Thoracic aorta (tissue), 2 donors: ENCODE measurements around the gene SLC44A5. TPM values are rescaled to one million over a fixed set of nuclear protein-coding genes. Genes with fewer than 3 reads are reported as not detected.

Source experiments
- ATAC-seq: fragments of 150-250 bp; one replicate; pipeline ENCODE4 v1.8.0; 2017; ENCODE audit warnings: low read depth; ENCODE audit not compliant: insufficient number of reproducible peaks, low FRiP score
- DNase-seq: peaks from one replicate; pipeline ENCODE4 v3.0.0-alpha.2; 2020; ENCODE audit warnings: low spot score
- H3K27ac ChIP-seq, 2 donors: fragments of 200-600 bp; sonication (generic); 1 replicate in 1 of 2; 2 replicates in 1 of 2; pipeline ENCODE4 v1.5.1; 2016; ENCODE audit warnings: mild to moderate bottlenecking in 2 of 2, moderate library complexity in 2 of 2
- H3K27me3 ChIP-seq: fragments of 200-600 bp; sonication (generic); replicated peaks from 2 replicates; pipeline ENCODE4 v1.6.0; 2016; ENCODE audit warnings: mild to moderate bottlenecking; ENCODE audit not compliant: insufficient read depth
- H3K36me3 ChIP-seq: fragments of 200-600 bp; sonication (generic); one replicate; pipeline ENCODE4 v1.5.1; 2016
- H3K4me1 ChIP-seq, 2 donors: fragments of 200-600 bp; sonication (generic); 1 replicate in 1 of 2; 2 replicates in 1 of 2; pipeline versions ENCODE4 v1.5.1 to v1.6.0; 2016; ENCODE audit warnings: low read depth in 2 of 2, mild to moderate bottlenecking in 1 of 2; ENCODE audit not compliant: control insufficient read depth in 1 of 2
- H3K4me3 ChIP-seq: fragments of 200-600 bp; sonication (generic); 2 replicates; pipeline ENCODE4 v1.5.1; 2016; ENCODE audit warnings: mild to moderate bottlenecking
- H3K9me3 ChIP-seq: fragments of 200-600 bp; sonication (generic); 2 replicates; pipeline ENCODE4 v1.5.1; 2016
- total RNA-seq, 2 donors: library from RNA; depleted of rRNA; stranded (reverse); fragments of >200 nt; gene quantifications; one replicate each; pipeline versions ENCODE4 v1.1.0 to v1.2.3, GENCODE V29; 2016
- TF ChIP-seq, protein P1 (sequence below): fragments of 200-600 bp; sonication (generic); IDR thresholded peaks from one replicate; pipeline ENCODE4 v1.5.1; 2019; ENCODE audit warnings: antibody characterized with exemption

The SLC44A5 gene
- total RNA-seq, 2 donors from 2014 or later = 0.28 to 0.68 TPM

DNA sequence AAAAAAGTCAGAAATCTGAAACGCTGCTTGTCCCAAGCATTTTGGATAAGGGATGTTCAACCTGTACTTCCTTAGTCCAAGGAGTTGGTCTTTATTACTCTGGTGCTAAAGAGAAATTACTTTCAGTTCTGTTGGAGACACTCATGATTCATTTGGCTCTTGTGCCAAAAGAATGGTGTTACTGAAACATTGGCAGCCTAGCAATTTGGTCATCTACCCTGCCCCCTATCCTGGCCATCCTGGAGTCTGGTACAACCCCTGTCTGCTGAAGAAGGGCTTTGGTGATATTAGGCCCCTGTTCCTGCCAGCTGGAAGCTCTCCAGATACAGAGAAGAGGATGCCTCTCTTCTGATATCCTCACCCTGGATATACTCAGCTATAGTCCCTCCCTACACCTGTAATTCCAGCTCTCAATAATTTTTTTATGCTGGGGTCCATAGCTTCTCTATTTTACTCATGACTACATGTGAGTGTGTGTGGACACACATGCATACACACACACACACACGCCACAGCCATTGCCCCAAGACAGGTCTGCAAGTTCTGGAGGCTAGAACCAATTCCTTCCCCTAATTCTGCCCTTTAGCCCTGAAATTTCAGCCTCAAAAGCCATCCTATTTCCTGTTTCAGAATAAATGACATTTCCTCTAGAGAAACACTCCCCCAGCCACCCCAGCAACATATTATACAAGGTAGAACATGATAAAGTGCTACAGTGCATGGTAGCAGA is 436.7 kb downstream of the SLC44A5 start:
- no peak overlapping the region for H3K27ac ChIP-seq
- TF ChIP-seq, protein P1, sequence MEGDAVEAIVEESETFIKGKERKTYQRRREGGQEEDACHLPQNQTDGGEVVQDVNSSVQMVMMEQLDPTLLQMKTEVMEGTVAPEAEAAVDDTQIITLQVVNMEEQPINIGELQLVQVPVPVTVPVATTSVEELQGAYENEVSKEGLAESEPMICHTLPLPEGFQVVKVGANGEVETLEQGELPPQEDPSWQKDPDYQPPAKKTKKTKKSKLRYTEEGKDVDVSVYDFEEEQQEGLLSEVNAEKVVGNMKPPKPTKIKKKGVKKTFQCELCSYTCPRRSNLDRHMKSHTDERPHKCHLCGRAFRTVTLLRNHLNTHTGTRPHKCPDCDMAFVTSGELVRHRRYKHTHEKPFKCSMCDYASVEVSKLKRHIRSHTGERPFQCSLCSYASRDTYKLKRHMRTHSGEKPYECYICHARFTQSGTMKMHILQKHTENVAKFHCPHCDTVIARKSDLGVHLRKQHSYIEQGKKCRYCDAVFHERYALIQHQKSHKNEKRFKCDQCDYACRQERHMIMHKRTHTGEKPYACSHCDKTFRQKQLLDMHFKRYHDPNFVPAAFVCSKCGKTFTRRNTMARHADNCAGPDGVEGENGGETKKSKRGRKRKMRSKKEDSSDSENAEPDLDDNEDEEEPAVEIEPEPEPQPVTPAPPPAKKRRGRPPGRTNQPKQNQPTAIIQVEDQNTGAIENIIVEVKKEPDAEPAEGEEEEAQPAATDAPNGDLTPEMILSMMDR = no peak

DNA sequence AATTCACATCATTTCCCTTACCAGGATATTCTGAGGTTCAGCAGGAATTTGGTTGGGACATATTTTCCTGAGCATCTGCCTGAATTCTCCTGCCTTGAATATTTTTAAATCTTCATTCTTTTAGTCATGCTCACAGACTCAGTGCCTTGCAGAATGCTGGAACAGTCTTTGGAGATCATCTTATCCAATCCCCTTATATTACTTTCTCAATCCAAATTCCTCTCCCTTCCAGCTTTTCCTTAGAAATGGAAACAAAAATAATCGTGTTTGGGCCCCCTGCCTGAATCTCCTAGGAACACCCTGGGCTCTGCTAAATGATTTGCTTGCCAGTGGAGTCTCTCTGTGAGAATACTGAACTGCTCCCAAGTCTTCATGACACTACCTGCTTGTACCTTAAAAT is 438.4 kb downstream of the SLC44A5 start:
- Histone ChIP-seq H3K27me3 (no peaks in the 10 kb centered on the region), H3K9me3 (no peaks in the 10 kb centered on the region), H3K4me3 (no peak overlapping the region), H3K27ac (no peak overlapping the region), H3K36me3 (no peaks in the 10 kb centered on the region), H3K4me1 (no peaks in the 10 kb centered on the region)
- TF ChIP-seq, protein P1 = no peak
- DNase-seq (no peak), ATAC-seq (no peak)

More for the DNA sequence above, 436.7 kb downstream of the SLC44A5 start:
- H3K4me3 ChIP-seq = no peak overlapping the region
- H3K36me3 ChIP-seq = no peaks in the 10 kb centered on the region
- no peaks in the 10 kb centered on the region for H3K4me1 ChIP-seq
- ATAC-seq (no peak), DNase-seq (no peak)
- no peaks in the 10 kb centered on the region for H3K9me3 ChIP-seq
- H3K27me3 ChIP-seq = no peaks in the 10 kb centered on the region

DNA sequence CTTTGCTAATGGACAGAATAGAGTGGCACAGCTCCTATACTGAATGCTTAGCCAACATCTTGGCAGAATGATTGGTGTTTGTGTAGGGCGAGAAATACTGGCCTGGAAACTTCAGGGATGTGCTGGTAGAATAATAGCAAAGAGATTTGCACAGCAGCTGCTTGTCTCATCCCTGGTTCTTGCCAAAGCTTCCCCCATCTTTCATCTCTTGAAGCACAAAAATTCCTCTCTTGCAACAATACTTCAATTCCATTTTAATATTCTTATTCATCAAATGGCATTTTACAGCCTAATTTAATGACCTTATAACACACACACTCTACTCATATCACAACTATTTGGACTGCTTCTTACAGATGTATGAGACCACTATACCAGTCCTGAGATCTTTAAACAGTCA is 439.0 kb downstream of the SLC44A5 start:
- TF ChIP-seq, protein P1 = no peak
- H3K9me3 ChIP-seq = no peaks in the 10 kb centered on the region
- DNase-seq (no peak), ATAC-seq (no peak)
- H3K4me1 ChIP-seq = no peaks in the 10 kb centered on the region
- H3K27ac ChIP-seq = no peak overlapping the region
- no peaks in the 10 kb centered on the region for H3K36me3 ChIP-seq
- H3K4me3 ChIP-seq = no peak overlapping the region
- H3K27me3 ChIP-seq = no peaks in the 10 kb centered on the region

DNA sequence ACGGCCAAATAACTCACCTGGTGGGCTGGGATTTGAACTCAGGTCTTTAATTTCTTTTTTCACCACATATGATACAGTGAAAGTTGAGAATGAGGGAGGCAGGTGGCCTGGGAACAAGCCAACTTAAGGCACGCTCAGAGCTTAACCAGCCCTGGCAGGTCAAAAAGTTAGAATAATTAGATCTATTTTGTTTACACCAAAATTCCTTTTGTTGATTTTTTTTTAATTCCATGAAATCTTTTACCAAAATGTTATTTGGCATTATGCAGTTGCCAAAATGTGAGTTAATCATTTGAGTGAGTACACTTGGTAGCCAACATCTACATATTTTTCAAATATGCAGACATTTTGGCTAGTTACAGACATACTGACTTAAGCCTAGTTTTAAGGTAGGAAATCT is 439.9 kb downstream of the SLC44A5 start:
- H3K4me3 ChIP-seq = no peak overlapping the region
- TF ChIP-seq, protein P1 = no peak
- H3K27ac ChIP-seq = no peak overlapping the region
- H3K27me3 ChIP-seq = no peaks in the 10 kb centered on the region
- ATAC-seq (no peak), DNase-seq (no peak)
- no peaks in the 10 kb centered on the region for H3K4me1 ChIP-seq
- H3K9me3 ChIP-seq = no peaks in the 10 kb centered on the region
- no peaks in the 10 kb centered on the region for H3K36me3 ChIP-seq

DNA sequence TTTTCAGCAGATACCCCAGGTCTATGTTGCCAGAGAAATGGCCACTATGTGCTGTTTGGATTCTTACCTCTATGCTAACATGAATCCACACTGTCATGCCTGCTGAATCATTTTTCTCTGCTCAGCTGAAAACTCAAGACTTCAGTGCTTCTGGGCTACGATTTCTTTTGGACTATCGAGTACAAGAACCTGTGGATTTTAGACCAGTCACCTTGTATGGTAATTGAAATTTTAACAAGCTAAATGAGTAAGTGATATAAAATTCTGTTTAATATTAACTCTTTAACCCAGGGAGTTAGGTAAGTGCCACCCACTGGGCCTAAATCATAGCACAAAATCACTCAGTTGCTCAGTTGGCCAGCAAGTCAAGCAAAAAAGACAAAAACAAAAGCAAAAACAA is 440.9 kb downstream of the SLC44A5 start:
- Histone ChIP-seq H3K4me1 (no peaks in the 10 kb centered on the region), H3K27ac (no peak overlapping the region), H3K36me3 (no peaks in the 10 kb centered on the region), H3K9me3 (no peaks in the 10 kb centered on the region), H3K4me3 (no peak overlapping the region), H3K27me3 (no peaks in the 10 kb centered on the region)
- DNase-seq (no peak), ATAC-seq (no peak)
- TF ChIP-seq, protein P1 = no peak
